Endothelial cell of umbilical vein (primary cell): Measurements from ENCODE around the gene OGT. TPM values are rescaled to one million over a fixed set of nuclear protein-coding genes. Genes with fewer than 3 reads are reported as not detected.
A peak's percentile ranks its signal among the peaks of the same experiment; 100 is the strongest.

Experiments
- BruUV-seq: library from RNA; stranded (reverse); fragments of 400-500 nt; replicated peaks from 2 replicates; lab custom pipeline; 2021; lab: Mats Ljungman, UMichigan
- CTCF ChIA-PET: fragments of 300-600, 350-600 bp; sonication (Branson Sonifier 250); formaldehyde crosslinking; loops from one replicate; lab custom pipeline; 2021; ENCODE audit warnings: antibody characterized with exemption, inconsistent platforms; lab: Charles Lee
- POLR2A ChIA-PET: fragments of 300-600, 350-600 bp; sonication (Branson Sonifier 250); formaldehyde crosslinking; loops from one replicate; lab custom pipeline; 2021; ENCODE audit warnings: antibody characterized with exemption, inconsistent platforms; lab: Charles Lee
- DNase-seq: peaks from one replicate; pipeline ENCODE4 v3.0.0-alpha.2; 2011; ENCODE audit warnings: low read depth, low spot score
- FAIRE-seq: peaks from 2 replicates; lab custom pipeline; 2011; peaks lifted over from hg19 to GRCh38; lab: Jason Lieb, UNC
- H2AFZ ChIP-seq: 2 replicates; pipeline ENCODE4 v1.6.0; 2012; ENCODE audit warnings: low read depth, low read length, control low read depth, inconsistent platforms
- H3K27ac ChIP-seq: 2 replicates; pipeline ENCODE4 v1.5.1; 2011; ENCODE audit warnings: low read depth, mild to moderate bottlenecking, control low read depth, low read length, moderate library complexity; ENCODE audit not compliant: insufficient read depth
- H3K27me3 ChIP-seq, 2 experiments: 2 replicates each; pipeline versions ENCODE4 v1.6.0 to v1.6.1; 2011; ENCODE audit warnings: low read length in 2 of 2, mixed read lengths in 1 of 2; ENCODE audit not compliant: control insufficient read depth in 2 of 2, insufficient read depth in 2 of 2
- H3K36me3 ChIP-seq, 2 experiments: 2 replicates in 1 of 2; 3 replicates in 1 of 2; pipeline ENCODE4 v1.5.1; 2011; ENCODE audit warnings: low read length in 2 of 2, mild to moderate bottlenecking in 1 of 2, moderate library complexity in 1 of 2; ENCODE audit not compliant: control insufficient read depth in 2 of 2, insufficient read depth in 2 of 2; ENCODE audit errors: extremely low read depth in 1 of 2
- H3K4me1 ChIP-seq: 3 replicates; pipeline ENCODE4 v1.5.1; 2011; ENCODE audit warnings: mild to moderate bottlenecking, low read length; ENCODE audit not compliant: control insufficient read depth, insufficient read depth; ENCODE audit errors: extremely low read depth
- H3K4me2 ChIP-seq: 2 replicates; pipeline ENCODE4 v1.6.1; 2011; ENCODE audit warnings: low read length, control low read depth, mixed read lengths; ENCODE audit not compliant: insufficient read depth
- H3K4me3 ChIP-seq, 3 experiments: fragments of 200-600 bp in 1 of 3; sonication (generic), shearing (Covaris generic) in 1 of 3; replicated peaks in 1 of 3; 2 replicates each; pipeline ENCODE4 v1.5.1; 2011 to 2016; ENCODE audit warnings: control low read depth in 3 of 3, low read length in 3 of 3, mild to moderate bottlenecking in 2 of 3, inconsistent platforms in 1 of 3, low read depth in 1 of 3, moderate library complexity in 1 of 3; ENCODE audit not compliant: insufficient read depth in 1 of 3
- H3K79me2 ChIP-seq: 2 replicates; pipeline ENCODE4 v1.6.0; 2012; ENCODE audit warnings: low read length, inconsistent platforms; ENCODE audit not compliant: control insufficient read depth, insufficient read depth
- H3K9ac ChIP-seq: replicated peaks from 2 replicates; pipeline ENCODE3; 2011; ENCODE audit warnings: low read length, control low read depth; ENCODE audit not compliant: insufficient read depth; ENCODE audit errors: extremely low read depth
- H3K9me1 ChIP-seq: replicated peaks from 3 replicates; pipeline ENCODE4 v1.6.0; 2011; ENCODE audit warnings: mild to moderate bottlenecking, low read length; ENCODE audit not compliant: control insufficient read depth, insufficient read depth; ENCODE audit errors: extremely low read depth
- H3K9me3 ChIP-seq: replicated peaks from 2 replicates; pipeline ENCODE4 v1.5.1; 2012; ENCODE audit warnings: low read length, inconsistent platforms; ENCODE audit not compliant: control insufficient read depth, insufficient read depth
- H4K20me1 ChIP-seq: replicated peaks from 2 replicates; pipeline ENCODE3; 2011; ENCODE audit warnings: mild to moderate bottlenecking, low read length; ENCODE audit not compliant: control insufficient read depth, insufficient read depth; ENCODE audit errors: extremely low read depth
- EZH2 ChIP-seq: IDR thresholded peaks from 2 replicates; pipeline ENCODE4 v1.6.1; 2012; ENCODE audit warnings: borderline replicate concordance, low read depth, mild to moderate bottlenecking, moderate library complexity, low read length, inconsistent platforms; ENCODE audit not compliant: severe bottlenecking
- FOS ChIP-seq: IDR thresholded peaks from 2 replicates; pipeline ENCODE4 v1.6.1; 2011; ENCODE audit warnings: mild to moderate bottlenecking, low read length, moderate library complexity, borderline replicate concordance; ENCODE audit not compliant: insufficient read depth
- GATA2 ChIP-seq: IDR thresholded peaks from 2 replicates; pipeline ENCODE4 v1.7.0; 2011; ENCODE audit warnings: low read depth, mild to moderate bottlenecking, moderate library complexity, mixed read lengths, low read length; ENCODE audit not compliant: insufficient read length, insufficient read depth
- JUN ChIP-seq: IDR thresholded peaks from 2 replicates; pipeline ENCODE4 v1.6.1; 2011; ENCODE audit warnings: borderline replicate concordance, low read depth; ENCODE audit not compliant: insufficient read length, insufficient read depth
- MYC ChIP-seq: IDR thresholded peaks from one replicate; pipeline ENCODE4 v1.6.1; 2011; ENCODE audit warnings: mild to moderate bottlenecking, low read depth, low read length
- POLR2A ChIP-seq: IDR thresholded peaks from 2 replicates; pipeline ENCODE4 v1.6.1; 2012; ENCODE audit warnings: low read depth, mild to moderate bottlenecking, control low read depth, low read length
- POLR2AphosphoS5 ChIP-seq: IDR thresholded peaks from 2 replicates; pipeline ENCODE4 v1.6.1; 2012; ENCODE audit warnings: low read depth, mild to moderate bottlenecking, control low read depth, low read length, moderate library complexity; ENCODE audit not compliant: insufficient read depth
- dilution Hi-C: fragments of 300-500 bp; cut with MboI; formaldehyde crosslinking; loops from one replicate; pipeline ENCODE4 v1.15.0; 2019; ENCODE audit warnings: low sequenced_read_pairs; ENCODE audit not compliant: extremely low pct_ligation_motif_present
- intact Hi-C: fragments of 100-400 bp; cut with micrococcal nuclease; formaldehyde crosslinking; loops from one replicate; pipeline ENCODE4 v1.10.0; 2022
- polyA plus RNA-seq, 4 experiments: library from polyadenylated mRNA; depleted of rRNA in 3 of 4; stranded (reverse) in 3 of 4; unstranded in 1 of 4; fragments of >200 nt; gene quantifications; 2 replicates each; pipeline versions ENCODE4 v1.2.1 to v1.2.3, GENCODE V29; 2011 to 2012; ENCODE audit warnings: missing spikeins in 1 of 4
- total RNA-seq: library from RNA; stranded (reverse); gene quantifications from 2 replicates; pipeline ENCODE4 v1.2.3, GENCODE V29; 2021
- TF ChIP-seq, protein P1 (sequence below): IDR thresholded peaks from 2 replicates; pipeline ENCODE4 v1.6.1; 2011; ENCODE audit not compliant: insufficient read depth, insufficient read length

The OGT gene
- total and polyA plus RNA-seq, 2 donors (not counting 3 experiments of a cell fraction or from before 2014, with no cell fraction given), result 129 to 141 TPM

GRCh38 chrX:71532078-71532752 lies 689 bp upstream of the OGT start:
- DNase-seq, result peak; percentile 69
- dilution Hi-C loops (no loop called here), intact Hi-C loops (loop anchor here (1.0 to 5.0 kb wide), 3 partner anchors 9 to 80 kb away; no protein-coding TSS in a partner anchor)
- Histone ChIP-seq H4K20me1 (peaks cover 5% of the 10 kb centered on the region), H3K9me1 (no peaks in the 10 kb centered on the region), H3K27me3 (no peaks in the 10 kb centered on the region), H3K36me3 (no peaks in the 10 kb centered on the region), H3K4me3 (peak overlapping the region; percentile 26 to 67 (median 36)), H3K9ac (peak overlapping the region; percentile 75), H3K27ac (peak overlapping the region; percentile 63), H3K79me2 (peaks cover 42% of the 10 kb centered on the region), H2AFZ (peak overlapping the region; percentile 44), H3K4me1 (peaks cover 11% of the 10 kb centered on the region), H3K9me3 (no peaks in the 10 kb centered on the region), H3K4me2 (peak overlapping the region; percentile 86)
- ChIA-PET POLR2A (interaction anchor here (0.7 to 1.5 kb wide), 2 partner anchors 10 to 464 kb away, joined by 4 to 5 read pairs; partner anchors contain the start of gene SNX12), CTCF (interaction anchor here (1.4 kb wide), 1 partner anchor 11 kb away, joined by 12 read pairs; no protein-coding TSS in a partner anchor)
- peak; percentile 50 for TF ChIP-seq GATA2
- no peak for TF ChIP-seq POLR2A
- TF ChIP-seq, protein P1, sequence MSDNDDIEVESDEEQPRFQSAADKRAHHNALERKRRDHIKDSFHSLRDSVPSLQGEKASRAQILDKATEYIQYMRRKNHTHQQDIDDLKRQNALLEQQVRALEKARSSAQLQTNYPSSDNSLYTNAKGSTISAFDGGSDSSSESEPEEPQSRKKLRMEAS, result no peak
- no peak for TF ChIP-seq POLR2AphosphoS5
- peak; percentile 6 for TF ChIP-seq JUN
- TSS peak; percentile 90 for BruUV-seq
- peak; percentile 87 for FAIRE-seq

- no peak overlapping the region for H2AFZ ChIP-seq
- intact Hi-C loops, result loop anchor here (2.0 to 5.0 kb wide), 2 partner anchors 41 to 79 kb away; no protein-coding TSS in a partner anchor
These were observed 579 bp downstream of the OGT start for GRCh38 chrX:71533516-71533850.

More at GRCh38 chrX:71533516-71533850, 579 bp downstream of the OGT start:
- Histone ChIP-seq H3K36me3 (no peaks in the 10 kb centered on the region), H3K9me3 (no peaks in the 10 kb centered on the region), H3K4me2 (peak overlapping the region; percentile 95), H3K9ac (peak overlapping the region; percentile 82), H3K9me1 (no peaks in the 10 kb centered on the region), H3K27ac (peak overlapping the region; percentile 58), H3K79me2 (peaks cover 53% of the 10 kb centered on the region), H3K27me3 (no peaks in the 10 kb centered on the region), H3K4me3 (peak overlapping the region; percentile 56 to 89 (median 59)), H3K4me1 (peaks cover 13% of the 10 kb centered on the region), H4K20me1 (peaks cover 7% of the 10 kb centered on the region)
- no peak for TF ChIP-seq FOS
- TF ChIP-seq MYC, result no peak
- no peak for TF ChIP-seq EZH2
- TF ChIP-seq, protein P1, result no peak
- TF ChIP-seq GATA2, result no peak
- TF ChIP-seq POLR2AphosphoS5, result no peak
- DNase-seq (no peak), FAIRE-seq (peak; percentile 24)
- BruUV-seq, result no TSS peak
- dilution Hi-C loops, result no loop called here
- POLR2A ChIA-PET, result interaction anchor here (1.5 kb wide), 1 partner anchor 9 kb away, joined by 5 read pairs; no protein-coding TSS in a partner anchor
- CTCF ChIA-PET, result interaction anchor here (0.7 to 1.4 kb wide), 2 partner anchors 10 to 16 kb away, joined by 3 to 4 read pairs; no protein-coding TSS in a partner anchor
